Measurements from ENCODE around the gene ERC2. TPM values are rescaled to one million over a fixed set of nuclear protein-coding genes. Genes with fewer than 3 reads are reported as not detected.

Gene ERC2
- total and polyA plus RNA-seq, 2 donors (not counting 1 experiment from before 2014, with no cell fraction given) = 0.14 to 0.17 TPM

- Histone ChIP-seq H3K9ac (ENCODE audit: insufficient read depth, low read length) (no peak overlapping the region), H4K20me1 (ENCODE audit: control insufficient read depth, extremely low read depth, insufficient read depth, low read length) (no peaks in the 10 kb centered on the region), H3K4me3 (replicated peaks in 1 of 4; ENCODE audit: control extremely low read depth in 1 of 4, insufficient read depth in 1 of 4, low read depth in 3 of 4, low read length in 4 of 4) (no peak overlapping the region), H3K36me3 (ENCODE audit: control insufficient read depth, insufficient read depth, low read length) (no peaks in the 10 kb centered on the region), H3K4me1 (ENCODE audit: control insufficient read depth, extremely low read depth, insufficient read depth, low read length) (no peaks in the 10 kb centered on the region), H3K79me2 (ENCODE audit: control insufficient read depth, insufficient read depth, low read length) (no peaks in the 10 kb centered on the region), H3K9me3 (ENCODE audit: control insufficient read depth, insufficient read depth, low read depth, low read length) (no peaks in the 10 kb centered on the region), H3K27me3 (ENCODE audit: control insufficient read depth, insufficient read depth, low read length) (no peaks in the 10 kb centered on the region), H3K4me2 (ENCODE audit: extremely low read depth, insufficient read depth, low read length) (no peak overlapping the region), H2AFZ (ENCODE audit: low read length) (no peak overlapping the region), H3K27ac (ENCODE audit: insufficient read depth, low read length) (no peak overlapping the region)
- TF ChIP-seq EZH2 (IDR thresholded peaks at IDR 0.05; ENCODE audit: low read length, missing control alignments) = no peak
- no peak for TF ChIP-seq CTCF (conservative IDR thresholded peaks at IDR 0.05 in 1 of 2, IDR thresholded peaks at IDR 0.05 in 1 of 2; ENCODE audit: low read depth in 1 of 2, low read length in 2 of 2)
- no peak for DNase-seq (ENCODE audit: low read depth in 2 of 2)
Measured at GRCh38 chr3:55654123-55654760, 814.0 kb downstream of the ERC2 start.

GRCh38 chr3:55651011-55651410 is 817.3 kb downstream of the ERC2 start:
- H3K4me1 ChIP-seq (ENCODE audit: control insufficient read depth, extremely low read depth, insufficient read depth, low read length) = no peaks in the 10 kb centered on the region
- no peak for DNase-seq (ENCODE audit: low read depth in 2 of 2)
- no peaks in the 10 kb centered on the region for H4K20me1 ChIP-seq (ENCODE audit: control insufficient read depth, extremely low read depth, insufficient read depth, low read length)
- no peaks in the 10 kb centered on the region for H3K36me3 ChIP-seq (ENCODE audit: control insufficient read depth, insufficient read depth, low read length)
- peaks cover 3% of the 10 kb centered on the region for H3K27me3 ChIP-seq (ENCODE audit: control insufficient read depth, insufficient read depth, low read length)
- no peak overlapping the region for H2AFZ ChIP-seq (ENCODE audit: low read length)
- H3K4me2 ChIP-seq (ENCODE audit: extremely low read depth, insufficient read depth, low read length) = no peak overlapping the region
- no peak for TF ChIP-seq EZH2 (IDR thresholded peaks at IDR 0.05; ENCODE audit: low read length, missing control alignments)
- TF ChIP-seq CTCF (conservative IDR thresholded peaks at IDR 0.05 in 1 of 2, IDR thresholded peaks at IDR 0.05 in 1 of 2; ENCODE audit: low read depth in 1 of 2, low read length in 2 of 2) = no peak
- no peak overlapping the region for H3K27ac ChIP-seq (ENCODE audit: insufficient read depth, low read length)
- H3K4me3 ChIP-seq (replicated peaks in 1 of 4; ENCODE audit: control extremely low read depth in 1 of 4, insufficient read depth in 1 of 4, low read depth in 3 of 4, low read length in 4 of 4) = no peak overlapping the region
- H3K9me3 ChIP-seq (ENCODE audit: control insufficient read depth, insufficient read depth, low read depth, low read length) = no peaks in the 10 kb centered on the region
- H3K79me2 ChIP-seq (ENCODE audit: control insufficient read depth, insufficient read depth, low read length) = no peaks in the 10 kb centered on the region
- H3K9ac ChIP-seq (ENCODE audit: insufficient read depth, low read length) = no peak overlapping the region

- no peak for DNase-seq (ENCODE audit: low read depth in 2 of 2)
- Histone ChIP-seq H3K79me2 (ENCODE audit: control insufficient read depth, insufficient read depth, low read length) (no peaks in the 10 kb centered on the region), H3K27me3 (ENCODE audit: control insufficient read depth, insufficient read depth, low read length) (peaks cover 3% of the 10 kb centered on the region), H3K4me2 (ENCODE audit: extremely low read depth, insufficient read depth, low read length) (no peak overlapping the region), H4K20me1 (ENCODE audit: control insufficient read depth, extremely low read depth, insufficient read depth, low read length) (no peaks in the 10 kb centered on the region), H3K27ac (ENCODE audit: insufficient read depth, low read length) (no peak overlapping the region), H2AFZ (ENCODE audit: low read length) (no peak overlapping the region), H3K4me1 (ENCODE audit: control insufficient read depth, extremely low read depth, insufficient read depth, low read length) (no peaks in the 10 kb centered on the region), H3K4me3 (replicated peaks in 1 of 4; ENCODE audit: control extremely low read depth in 1 of 4, insufficient read depth in 1 of 4, low read depth in 3 of 4, low read length in 4 of 4) (no peak overlapping the region), H3K9me3 (ENCODE audit: control insufficient read depth, insufficient read depth, low read depth, low read length) (no peaks in the 10 kb centered on the region), H3K36me3 (ENCODE audit: control insufficient read depth, insufficient read depth, low read length) (no peaks in the 10 kb centered on the region), H3K9ac (ENCODE audit: insufficient read depth, low read length) (no peak overlapping the region)
- TF ChIP-seq EZH2 (IDR thresholded peaks at IDR 0.05; ENCODE audit: low read length, missing control alignments) (no peak), CTCF (conservative IDR thresholded peaks at IDR 0.05 in 1 of 2, IDR thresholded peaks at IDR 0.05 in 1 of 2; ENCODE audit: low read depth in 1 of 2, low read length in 2 of 2) (no peak)
Measured at GRCh38 chr3:55650011-55650410, 818.3 kb downstream of the ERC2 start.

Data from fibroblast of lung (primary cell).